Suprapubic skin (tissue), 4 donors: ENCODE data around the gene PARPBP.

Experiments used
- CTCF ChIP-seq, 2 donors: fragments of 200-600 bp in 1 of 2; fragments of 450-650 bp in 1 of 2; sonication (generic) in 1 of 2; IDR thresholded peaks; one replicate each; pipeline ENCODE4 v1.5.1; 2016 to 2019; ENCODE audit warnings: antibody characterized with exemption in 2 of 2, mild to moderate bottlenecking in 1 of 2, moderate library complexity in 1 of 2
- EP300 ChIP-seq: sonication (generic); formaldehyde crosslinking; IDR thresholded peaks from one replicate; pipeline ENCODE4 v1.6.1; 2017; ENCODE audit warnings: antibody characterized with exemption
- POLR2A ChIP-seq, 2 donors: fragments of 450-650 bp; IDR thresholded peaks; one replicate each; pipeline ENCODE4 v1.6.1; 2017; ENCODE audit warnings: antibody characterized with exemption in 2 of 2, mild to moderate bottlenecking in 2 of 2, moderate library complexity in 2 of 2
- POLR2AphosphoS5 ChIP-seq, 3 donors: sonication (generic); formaldehyde crosslinking; IDR thresholded peaks; one replicate each; pipeline ENCODE4 v1.6.1; 2017; ENCODE audit warnings: antibody characterized with exemption in 3 of 3

- TF ChIP-seq POLR2AphosphoS5 (IDR thresholded peaks at IDR 0.05) = no peak
- no peak for TF ChIP-seq CTCF (IDR thresholded peaks at IDR 0.05)
- TF ChIP-seq EP300 = no peak
- no peak for TF ChIP-seq POLR2A (IDR thresholded peaks at IDR 0.05)
Observed at GRCh38 chr12:102227954-102228353, 108.0 kb downstream of the PARPBP start.
